ENCODE measurements around the gene SLC26A3.

SLC26A3 gene

GRCh38 chr7:107744345-107744750 is 58.7 kb downstream of the SLC26A3 start:
- no peak for DNase-seq (ENCODE audit: low spot score)

GRCh38 chr7:107743567-107744344 is 59.3 kb downstream of the SLC26A3 start, which contains the start of gene CBLL1:
Gene CBLL1 (plus strand): TSS chr7:107744142. CDS start chr7:107744164, 22 bp downstream.
- peak; percentile 95 for DNase-seq (ENCODE audit: low spot score)

DNA sequence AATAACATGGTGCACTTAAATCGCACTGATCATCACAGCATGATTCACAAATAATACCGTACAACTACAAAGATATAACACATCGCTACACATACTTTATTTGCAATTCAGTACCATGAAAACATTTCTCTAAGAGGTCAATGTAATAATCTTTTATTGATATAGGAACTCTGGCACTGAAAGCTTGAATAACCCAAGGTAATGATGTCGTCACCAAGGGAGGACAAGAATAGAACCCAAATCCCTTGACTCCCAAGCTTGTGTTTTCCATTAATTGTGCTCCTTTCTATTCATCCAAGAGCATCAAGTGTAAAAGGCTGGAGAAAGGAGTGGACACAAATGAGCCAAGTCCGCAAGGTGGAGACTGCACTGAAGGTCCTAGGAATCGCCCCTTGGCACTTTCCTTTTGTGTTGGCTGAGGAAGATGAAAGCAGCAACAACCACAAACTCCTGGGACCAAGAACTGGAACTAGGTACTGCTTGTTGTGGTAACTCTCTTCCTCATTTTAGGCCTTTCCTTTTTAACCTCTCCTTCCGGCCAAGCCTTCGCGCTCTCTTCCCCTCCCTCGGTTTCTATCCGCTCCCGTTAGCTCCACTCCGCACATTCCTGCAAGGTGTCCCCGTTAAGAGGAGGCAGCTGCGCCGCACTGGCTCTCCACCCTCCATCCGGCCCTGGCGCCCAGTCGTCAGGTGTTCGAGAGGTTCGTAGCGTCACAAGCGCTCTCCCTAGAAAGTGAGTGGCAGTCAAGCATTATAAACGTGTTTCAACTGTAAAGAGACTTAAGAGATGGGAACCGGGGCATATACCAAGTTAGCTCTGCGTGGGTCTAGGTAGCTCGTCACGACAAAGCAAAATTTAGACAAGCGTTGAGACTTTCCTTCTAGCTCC is 60.1 kb downstream of the SLC26A3 start:
- no peak for DNase-seq (ENCODE audit: low spot score)

GRCh38 chr7:107728276-107728675 is 74.7 kb downstream of the SLC26A3 start:
- DNase-seq (ENCODE audit: low spot score), result no peak

- no peak for DNase-seq (ENCODE audit: low spot score)
These were observed 76.5 kb downstream of the SLC26A3 start for GRCh38 chr7:107726356-107727130.

DNA sequence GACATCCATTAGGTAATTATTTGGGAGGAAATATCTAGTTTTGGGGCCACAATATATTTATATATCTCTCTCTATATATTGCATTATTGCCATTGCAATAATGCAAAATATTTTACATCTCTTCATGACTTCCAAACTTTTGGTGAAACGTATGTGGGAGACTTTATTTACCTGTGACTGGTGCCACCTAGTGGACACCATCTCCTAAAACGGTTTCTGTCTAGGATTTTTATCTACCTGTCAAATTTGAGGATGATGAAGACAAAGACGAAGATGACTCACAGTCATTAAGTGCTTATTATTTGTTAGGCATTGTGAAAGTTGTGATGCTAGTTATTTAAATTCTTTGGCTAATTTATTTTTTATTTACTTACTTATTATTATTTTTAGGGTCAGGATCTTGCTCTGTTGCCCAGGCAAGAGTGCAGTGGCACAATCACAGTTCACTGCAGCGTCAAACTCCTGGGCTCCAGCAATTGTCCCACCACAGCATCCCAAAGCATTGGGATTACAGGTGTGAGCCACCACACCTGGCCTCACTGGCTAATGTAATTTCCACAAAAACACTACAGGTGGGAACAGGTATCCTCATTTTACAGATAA is 77.8 kb downstream of the SLC26A3 start:
- peak; percentile 76 for DNase-seq (ENCODE audit: low spot score)

GRCh38 chr7:107723255-107723654 is 79.8 kb downstream of the SLC26A3 start:
- no peak for DNase-seq (ENCODE audit: low spot score)

DNA sequence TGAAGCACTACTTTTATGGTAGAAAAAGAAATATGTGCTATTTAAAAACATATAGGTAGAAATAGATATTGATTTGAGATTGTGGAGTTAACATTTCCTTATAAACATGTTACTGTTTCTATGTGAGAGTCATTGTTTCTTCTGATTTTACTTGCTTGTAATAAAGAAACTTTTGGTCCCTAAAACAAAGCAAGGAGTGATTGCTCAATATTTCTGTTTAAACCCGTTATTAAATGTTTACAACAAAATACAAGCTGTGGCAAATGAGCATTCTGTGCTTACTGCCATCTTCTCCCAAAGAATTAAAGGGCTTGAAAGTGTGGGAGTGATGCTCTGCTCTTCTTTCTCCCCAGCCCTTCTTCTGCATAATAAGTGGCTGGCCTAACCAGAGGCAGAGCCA is 81.7 kb downstream of the SLC26A3 start:
- no peak for DNase-seq (ENCODE audit: low spot score)

DNA sequence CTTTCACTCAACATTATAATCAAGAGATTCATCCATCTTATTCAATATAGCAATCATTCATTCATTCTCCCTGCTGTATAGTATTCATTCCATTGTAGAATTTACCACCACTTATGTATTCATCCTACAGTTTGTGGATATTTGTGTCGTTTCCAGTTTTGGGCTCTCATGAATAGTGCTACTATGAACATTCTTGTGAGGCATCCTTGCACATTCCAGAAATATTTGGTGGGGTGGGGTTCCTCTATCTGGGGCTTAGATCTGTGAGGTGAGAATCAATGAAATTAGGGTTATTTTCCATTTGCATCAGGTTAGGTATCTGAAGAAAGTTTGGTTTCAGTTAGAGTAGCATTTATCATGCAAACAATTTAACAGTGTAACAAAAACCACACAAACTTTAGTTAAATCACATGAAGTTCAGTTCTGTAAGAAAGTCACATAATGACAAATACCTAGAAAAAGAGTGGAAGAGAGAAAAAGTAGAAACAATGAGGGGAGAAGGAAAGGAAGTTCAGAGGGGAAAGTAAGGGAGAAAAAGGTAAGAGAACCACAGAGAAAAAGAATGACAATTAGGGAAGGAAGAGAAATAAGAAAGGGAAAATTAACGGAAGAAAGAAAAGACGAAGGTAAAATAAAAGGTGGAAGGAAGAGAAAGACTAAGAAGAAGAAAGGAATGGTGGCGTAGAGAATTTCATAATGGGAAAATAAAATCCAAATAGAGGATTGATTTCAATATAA is 84.4 kb downstream of the SLC26A3 start:
- no peak for DNase-seq (ENCODE audit: low spot score)

- DNase-seq (ENCODE audit: low spot score), result no peak
These were observed 87.5 kb downstream of the SLC26A3 start for GRCh38 chr7:107715531-107715930.
